Measurements from ENCODE around the gene CCDC81.
A peak's percentile ranks its signal among the peaks of the same experiment; 100 is the strongest.
"Not testable (repeated sequence)": the region's sequence is repeated elsewhere in the genome, so short reads cannot be mapped to it uniquely, and the experiment has no call there.

The CCDC81 gene

GRCh38 chr11:86374586-86374985 lies at the start of gene CCDC81:
CCDC81 (plus strand) TSS chr11:86374887; CDS start chr11:86375164, 277 bp downstream.
- peak; percentile 19 for DNase-seq

GRCh38 chr11:86335131-86335767 lies 39.4 kb upstream of the CCDC81 start:
- DNase-seq = no peak

GRCh38 chr11:86337227-86337626 lies 37.5 kb upstream of the CCDC81 start:
- no peak for DNase-seq

- DNase-seq = no peak
Measured at GRCh38 chr11:86341382-86341781, 33.3 kb upstream of the CCDC81 start.

- peak; percentile 20 for DNase-seq
Measured at GRCh38 chr11:86346513-86346912, 28.2 kb upstream of the CCDC81 start.

- DNase-seq = no peak
Measured at GRCh38 chr11:86355256-86355655, 19.4 kb upstream of the CCDC81 start.

- not testable (repeated sequence) for DNase-seq
Measured at GRCh38 chr11:86357412-86357811, 17.3 kb upstream of the CCDC81 start.

- no peak for DNase-seq
Measured at GRCh38 chr11:86358720-86359119, 16.0 kb upstream of the CCDC81 start.

GRCh38 chr11:86360775-86361395 lies 13.8 kb upstream of the CCDC81 start:
- DNase-seq = no peak

- no peak for DNase-seq
Measured at GRCh38 chr11:86363424-86363823, 11.3 kb upstream of the CCDC81 start.

GRCh38 chr11:86365546-86365945 lies 9.1 kb upstream of the CCDC81 start:
- DNase-seq = no peak

GRCh38 chr11:86369668-86370067 lies 5.0 kb upstream of the CCDC81 start:
- no peak for DNase-seq

GRCh38 chr11:86370171-86370570 lies 4.5 kb upstream of the CCDC81 start:
- DNase-seq = no peak

GRCh38 chr11:86370922-86371594 lies 3.6 kb upstream of the CCDC81 start:
- peak; percentile 72 for DNase-seq

- no peak for DNase-seq
Measured at GRCh38 chr11:86372041-86372440, 2.6 kb upstream of the CCDC81 start.

- DNase-seq = no peak
Measured at GRCh38 chr11:86372586-86372985, 2.1 kb upstream of the CCDC81 start.

GRCh38 chr11:86374069-86374468 lies 618 bp upstream of the CCDC81 start:
- DNase-seq = no peak

GRCh38 chr11:86377972-86378371 lies 3.3 kb downstream of the CCDC81 start:
- no peak for DNase-seq

GRCh38 chr11:86380295-86381059 lies 5.8 kb downstream of the CCDC81 start:
- DNase-seq = no peak

- no peak for DNase-seq
Measured at GRCh38 chr11:86383041-86383955, 8.6 kb downstream of the CCDC81 start.

- DNase-seq = no peak
Measured at GRCh38 chr11:86386283-86386682, 11.6 kb downstream of the CCDC81 start.

- no peak for DNase-seq
Measured at GRCh38 chr11:86386746-86387145, 12.1 kb downstream of the CCDC81 start.

Measured in hematopoietic multipotent progenitor cell treated with erythropoietin and hydrocortisone succinate and interleukin-3 and kit ligand, for 4 days (in vitro differentiated cells).